HepG2 (cell line): ENCODE measurements around the gene RTEL1. TPM values are rescaled to one million over a fixed set of nuclear protein-coding genes. Genes with fewer than 3 reads are reported as not detected.

ENCODE experiments used
- AHR ChIP-seq: IDR thresholded peaks from 2 replicates; pipeline ENCODE4 v1.6.1; 2018; ENCODE audit warnings: missing genetic modification reagents, missing compliant biosample characterization
- BATF2 ChIP-seq: sonication (generic); formaldehyde crosslinking; IDR thresholded peaks from 2 replicates; pipeline ENCODE4 v1.8.0; 2022; ENCODE audit warnings: mild to moderate bottlenecking, missing genetic modification reagents, moderate library complexity
- CBX2 ChIP-seq, 2 experiments: fragments of 200-600 bp in 1 of 2; sonication (generic); formaldehyde crosslinking in 1 of 2; IDR thresholded peaks; 2 replicates each; pipeline versions ENCODE4 v1.7.0 to v1.8.1; 2018 to 2022; ENCODE audit warnings: low read depth in 2 of 2, low read length in 1 of 2, mild to moderate bottlenecking in 1 of 2, missing genetic modification reagents in 1 of 2
- ETV5 ChIP-seq: IDR thresholded peaks from 2 replicates; pipeline ENCODE4 v1.6.1; 2018; ENCODE audit warnings: missing biosample characterization, missing genetic modification reagents, inconsistent platforms, borderline replicate concordance
- KDM5B ChIP-seq: sonication (generic); formaldehyde crosslinking; IDR thresholded peaks from 2 replicates; pipeline ENCODE4 v1.4.0; 2020; ENCODE audit warnings: missing genetic modification reagents, mild to moderate bottlenecking, borderline replicate concordance
- KLF16 ChIP-seq, 2 experiments: sonication (generic) in 1 of 2; formaldehyde crosslinking in 1 of 2; IDR thresholded peaks; 2 replicates each; pipeline versions ENCODE4 v1.6.1 to v1.8.0; 2016 to 2023; ENCODE audit warnings: missing genetic modification reagents in 2 of 2, missing compliant biosample characterization in 1 of 2
- NFE2 ChIP-seq: sonication (generic); formaldehyde crosslinking; IDR thresholded peaks from 2 replicates; pipeline ENCODE4 v1.4.0; 2020; ENCODE audit warnings: missing genetic modification reagents
- PAXIP1 ChIP-seq: sonication (generic); formaldehyde crosslinking; conservative IDR thresholded peaks from 2 replicates; pipeline ENCODE4 v1.4.0; 2020; ENCODE audit warnings: mild to moderate bottlenecking, missing genetic modification reagents, moderate library complexity
- RARA ChIP-seq: IDR thresholded peaks from 2 replicates; pipeline ENCODE4 v1.6.1; 2016; ENCODE audit warnings: missing genetic modification reagents, missing compliant biosample characterization
- REPIN1 ChIP-seq: sonication (generic); formaldehyde crosslinking; IDR thresholded peaks from 2 replicates; pipeline ENCODE4 v1.8.0; 2022; ENCODE audit warnings: missing genetic modification reagents, low read depth, mild to moderate bottlenecking, borderline replicate concordance
- SCMH1 ChIP-seq: sonication (generic); formaldehyde crosslinking; IDR thresholded peaks from 2 replicates; pipeline ENCODE4 v1.9.0; 2021; ENCODE audit warnings: missing genetic modification reagents, mild to moderate bottlenecking, borderline replicate concordance
- ZBTB39 ChIP-seq: sonication (generic); formaldehyde crosslinking; IDR thresholded peaks from 2 replicates; pipeline ENCODE4 v1.5.0; 2020; ENCODE audit warnings: missing genetic modification reagents
- ZEB1 ChIP-seq: IDR thresholded peaks from 2 replicates; pipeline ENCODE4 v1.6.1; 2012; ENCODE audit warnings: mild to moderate bottlenecking, low read depth, inconsistent platforms; ENCODE audit not compliant: insufficient replicate concordance
- ZNF101 ChIP-seq: sonication (generic); formaldehyde crosslinking; IDR thresholded peaks from 2 replicates; pipeline ENCODE4 v1.4.0; 2020; ENCODE audit warnings: mild to moderate bottlenecking, low read depth, missing genetic modification reagents, borderline replicate concordance
- ZNF138 ChIP-seq: sonication (generic); formaldehyde crosslinking; IDR thresholded peaks from 2 replicates; pipeline ENCODE4 v1.5.0; 2020; ENCODE audit warnings: mild to moderate bottlenecking, low read depth, missing genetic modification reagents
- ZNF34 ChIP-seq: sonication (generic); formaldehyde crosslinking; IDR thresholded peaks from 2 replicates; pipeline ENCODE4 v1.4.0; 2020; ENCODE audit warnings: mild to moderate bottlenecking, missing genetic modification reagents, borderline replicate concordance
- ZNF44 ChIP-seq: sonication (generic); formaldehyde crosslinking; IDR thresholded peaks from 2 replicates; pipeline ENCODE4 v1.5.1; 2020; ENCODE audit warnings: mild to moderate bottlenecking, missing genetic modification reagents
- ZNF446 ChIP-seq: sonication (generic); formaldehyde crosslinking; IDR thresholded peaks from 2 replicates; pipeline ENCODE4 v1.5.0; 2020; ENCODE audit warnings: mild to moderate bottlenecking, missing genetic modification reagents
- ZNF496 ChIP-seq: sonication (generic); formaldehyde crosslinking; IDR thresholded peaks from 2 replicates; pipeline ENCODE4 v1.8.1; 2023; ENCODE audit warnings: mild to moderate bottlenecking, moderate library complexity, missing genetic modification reagents; ENCODE audit not compliant: insufficient replicate concordance
- ZNF614 ChIP-seq: IDR thresholded peaks from 2 replicates; pipeline ENCODE4 v1.6.1; 2018; ENCODE audit warnings: missing biosample characterization, missing genetic modification reagents, inconsistent platforms, borderline replicate concordance
- ZNF619 ChIP-seq: sonication (generic); formaldehyde crosslinking; IDR thresholded peaks from 2 replicates; pipeline ENCODE4 v1.4.0; 2020; ENCODE audit warnings: mild to moderate bottlenecking, missing genetic modification reagents
- ZNF652 ChIP-seq: IDR thresholded peaks from 2 replicates; pipeline ENCODE4 v1.6.1; 2016; ENCODE audit warnings: low read depth, borderline replicate concordance
- ZNF772 ChIP-seq: sonication (generic); formaldehyde crosslinking; IDR thresholded peaks from 2 replicates; pipeline ENCODE4 v1.5.0; 2020; ENCODE audit warnings: mild to moderate bottlenecking, missing genetic modification reagents
- ZNF780A ChIP-seq: sonication (generic); formaldehyde crosslinking; IDR thresholded peaks from 2 replicates; pipeline ENCODE4 v1.8.0; 2022; ENCODE audit warnings: mild to moderate bottlenecking, missing genetic modification reagents, moderate library complexity
- polyA plus RNA-seq, 8 experiments: library from polyadenylated mRNA; depleted of rRNA in 3 of 8; stranded (reverse) in 7 of 8; unstranded in 1 of 8; fragments of >200 nt; fragmentation: Illumina TruSeq in 4 of 8; extraction: Trizol in 4 of 8; gene quantifications; 2 replicates each; pipeline versions ENCODE4 v1.2.1 to v1.2.3, GENCODE V29; 2011 to 2016; ENCODE audit warnings: low read depth in 4 of 8, missing spikeins in 1 of 8, mixed read lengths in 1 of 8; ENCODE audit not compliant: insufficient read depth in 1 of 8
- total RNA-seq, 5 experiments: library from RNA; depleted of rRNA; stranded (reverse); fragments of >200 nt; fragmentation: Illumina TruSeq; extraction: Trizol; gene quantifications; 2 replicates each; pipeline ENCODE4 v1.2.3, GENCODE V29; 2016; ENCODE audit warnings: low read depth in 1 of 5

The RTEL1 gene
- total and polyA plus RNA-seq, 2 of the 13 experiments (the other 11 are each of a cell fraction or from before 2014, with no cell fraction given): 21.8 to 36.4 TPM

GRCh38 chr20:63682384-63683139, 24.4 kb downstream of the RTEL1 start (continued):
- TF ChIP-seq PAXIP1 (CRISPR knock-in tag): no peak
- TF ChIP-seq ZNF780A (CRISPR knock-in tag): no peak
- TF ChIP-seq ZNF619 (CRISPR knock-in tag): no peak
- peak; percentile 21 for TF ChIP-seq ZEB1
- TF ChIP-seq SCMH1: no peak
- no peak for TF ChIP-seq AHR (CRISPR knock-in tag)
- TF ChIP-seq ZNF34 (CRISPR knock-in tag): no peak
- no peak for TF ChIP-seq ZNF138
- TF ChIP-seq ZNF446: no peak
- peak; percentile 50; the same call in 1 of the 2 replicates for TF ChIP-seq NFE2
- no peak for TF ChIP-seq CBX2 (IDR thresholded peaks at IDR 0.05; ENCODE audit: low read depth, low read length)
- TF ChIP-seq CBX2 (CRISPR knock-in tag; IDR thresholded peaks at IDR 0.05; ENCODE audit: low read depth): no peak
- TF ChIP-seq KLF16 (CRISPR knock-in tag; IDR thresholded peaks at IDR 0.05): no peak
- TF ChIP-seq ZNF44 (CRISPR knock-in tag): no peak
- TF ChIP-seq REPIN1 (CRISPR knock-in tag): no peak
- TF ChIP-seq ZNF652 (CRISPR knock-in tag): no peak
- peak; percentile 70; the same call in 1 of the 2 replicates for TF ChIP-seq RARA (CRISPR knock-in tag)
- no peak for TF ChIP-seq ZNF496 (CRISPR knock-in tag)
- no peak for TF ChIP-seq ZBTB39 (CRISPR knock-in tag)
- TF ChIP-seq ZNF101 (CRISPR knock-in tag): no peak
- TF ChIP-seq ETV5: peak; percentile 50; the same call in 1 of the 2 replicates
- TF ChIP-seq KDM5B (CRISPR knock-in tag): no peak
- TF ChIP-seq BATF2: no peak
- no peak for TF ChIP-seq ZNF614 (CRISPR knock-in tag)
- TF ChIP-seq ZNF772 (CRISPR knock-in tag): no peak
